ENCODE measurements around the gene DMD.

DMD gene

DNA sequence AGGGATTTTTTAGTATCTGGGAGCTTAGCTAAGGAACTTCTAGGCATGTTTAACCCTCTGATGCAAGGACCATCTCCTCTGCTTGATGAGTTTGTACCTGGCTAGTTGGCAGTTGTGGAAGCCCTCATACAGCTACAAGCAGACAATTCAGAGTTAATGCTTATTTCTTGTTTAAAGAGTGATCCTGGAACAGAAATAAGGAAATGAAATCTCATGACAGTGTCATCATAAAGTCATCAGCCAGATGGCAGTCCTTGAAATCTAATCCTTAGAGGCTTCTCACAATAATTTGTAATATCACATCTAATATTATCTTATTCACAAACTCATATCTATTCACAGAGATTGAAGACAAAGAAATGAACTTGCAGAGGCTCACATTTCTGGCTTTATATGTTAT is 1557.9 kb downstream of the DMD start:
- H3K4me3 ChIP-seq (ENCODE audit: low read depth, low read length): no peak overlapping the region
- TF ChIP-seq CTCF (IDR thresholded peaks at IDR 0.05; ENCODE audit: insufficient read depth, low read depth, low read length, missing control alignments): no peak
- DNase-seq (ENCODE audit: low read depth): no peak

- no peak for DNase-seq (ENCODE audit: low read depth)
- TF ChIP-seq CTCF (IDR thresholded peaks at IDR 0.05; ENCODE audit: insufficient read depth, low read depth, low read length, missing control alignments): no peak
- H3K4me3 ChIP-seq (ENCODE audit: low read depth, low read length): no peak overlapping the region
These were observed 1558.7 kb downstream of the DMD start for GRCh38 chrX:31652650-31653049.

DNA sequence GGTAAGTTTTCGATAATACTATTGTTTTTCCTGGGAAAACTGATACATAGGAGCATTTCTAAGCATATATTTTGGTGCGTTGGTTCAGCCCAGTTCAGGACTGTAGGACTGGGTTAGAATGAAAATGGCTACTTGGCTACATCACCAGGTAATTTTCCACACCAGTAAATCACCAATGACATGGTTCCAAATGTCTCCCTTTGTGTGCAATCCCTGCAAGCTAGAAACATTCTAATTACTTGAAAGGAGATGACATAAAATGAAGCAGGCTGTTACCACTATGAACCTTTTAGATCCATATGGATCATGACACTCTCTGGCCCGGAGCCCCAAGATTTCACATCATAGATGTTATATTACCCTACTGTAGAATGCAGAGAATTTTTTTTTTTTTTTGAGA is 1562.1 kb downstream of the DMD start:
- DNase-seq (ENCODE audit: low read depth): no peak
- no peak overlapping the region for H3K4me3 ChIP-seq (ENCODE audit: low read depth, low read length)
- no peak for TF ChIP-seq CTCF (IDR thresholded peaks at IDR 0.05; ENCODE audit: insufficient read depth, low read depth, low read length, missing control alignments)

DNA sequence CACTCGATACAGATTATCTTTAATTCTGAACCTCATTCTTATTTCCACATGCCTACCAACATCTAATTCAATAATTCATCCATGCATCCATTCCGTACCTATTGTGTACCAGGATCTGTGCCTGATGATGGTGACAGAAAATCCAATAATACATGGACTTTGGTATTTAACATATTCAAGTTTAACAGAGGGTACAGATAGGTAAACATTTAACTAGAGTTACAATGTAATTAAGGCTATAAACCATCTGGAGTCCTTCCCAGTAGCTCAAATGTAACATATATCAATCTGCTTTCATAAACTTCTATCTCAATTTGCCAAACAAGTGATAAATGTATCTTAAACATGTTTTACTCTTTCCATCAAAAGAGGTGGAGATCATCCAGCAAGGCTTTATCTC is 1578.0 kb downstream of the DMD start:
- TF ChIP-seq CTCF (IDR thresholded peaks at IDR 0.05; ENCODE audit: insufficient read depth, low read depth, low read length, missing control alignments): no peak
- no peak overlapping the region for H3K4me3 ChIP-seq (ENCODE audit: low read depth, low read length)
- no peak for DNase-seq (ENCODE audit: low read depth)

DNA sequence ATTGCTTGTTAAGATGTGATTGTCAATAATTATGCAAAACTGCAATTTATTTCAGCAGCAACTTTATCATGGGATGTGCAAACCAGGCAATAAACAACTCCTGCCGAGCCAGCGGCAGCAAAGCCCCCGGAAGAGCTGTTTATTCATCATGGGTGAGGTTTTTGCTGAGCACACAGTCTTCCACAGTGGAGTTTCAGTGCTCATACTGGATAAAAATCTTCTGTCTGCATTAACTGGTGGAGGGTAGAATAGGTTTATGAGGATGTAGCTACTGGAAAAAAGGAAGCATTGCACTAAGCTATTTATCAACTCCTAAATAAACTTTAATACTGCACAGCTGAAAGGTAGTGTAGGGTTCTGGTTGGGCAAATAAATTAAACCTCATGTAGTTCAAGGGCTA is 1582.2 kb downstream of the DMD start:
- H3K4me3 ChIP-seq (ENCODE audit: low read depth, low read length): no peak overlapping the region
- TF ChIP-seq CTCF (IDR thresholded peaks at IDR 0.05; ENCODE audit: insufficient read depth, low read depth, low read length, missing control alignments): no peak
- DNase-seq (ENCODE audit: low read depth): no peak

DNA sequence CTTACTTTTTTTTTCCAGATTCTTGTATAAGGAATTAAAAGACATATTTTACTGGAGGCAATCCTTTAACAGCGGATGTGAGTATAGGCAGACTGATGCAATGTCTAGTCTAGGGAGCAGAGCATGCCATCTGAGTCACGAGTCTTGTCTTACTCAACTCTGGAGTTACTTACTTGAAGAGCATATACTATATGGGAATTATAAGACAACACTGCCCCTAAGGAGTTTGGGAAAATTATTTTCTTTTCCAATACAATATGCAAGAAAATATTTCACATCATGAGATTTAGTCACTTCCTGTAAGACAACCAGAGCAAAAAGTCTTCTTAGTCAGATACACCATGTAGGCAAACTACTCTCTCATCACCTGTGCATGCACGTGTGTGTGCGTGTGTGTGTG is 1602.2 kb downstream of the DMD start:
- H3K4me3 ChIP-seq (ENCODE audit: low read depth, low read length): no peak overlapping the region
- TF ChIP-seq CTCF (IDR thresholded peaks at IDR 0.05; ENCODE audit: insufficient read depth, low read depth, low read length, missing control alignments): no peak
- no peak for DNase-seq (ENCODE audit: low read depth)

- no peak overlapping the region for H3K4me3 ChIP-seq (ENCODE audit: low read depth, low read length)
- DNase-seq (ENCODE audit: low read depth): no peak
- TF ChIP-seq CTCF (IDR thresholded peaks at IDR 0.05; ENCODE audit: insufficient read depth, low read depth, low read length, missing control alignments): no peak
These were observed 1602.7 kb downstream of the DMD start for GRCh38 chrX:31608638-31609037.
